Stimulated activated CD4-positive, alpha-beta T cell treated with anti-CD3 and anti-CD28 coated beads, Interleukin-4, amount 100 ng/mL, for 48 hours (primary cell): ENCODE measurements around the gene WDR31.
"Not testable (repeated sequence)": the region's sequence is repeated elsewhere in the genome, so short reads cannot be mapped to it uniquely, and the experiment has no call there.

ENCODE experiments used
- DNase-seq, 2 donors: peaks; one replicate each; pipeline ENCODE4 v3.0.0-alpha.2; 2020; ENCODE audit warnings: low read depth in 2 of 2

The WDR31 gene

DNA sequence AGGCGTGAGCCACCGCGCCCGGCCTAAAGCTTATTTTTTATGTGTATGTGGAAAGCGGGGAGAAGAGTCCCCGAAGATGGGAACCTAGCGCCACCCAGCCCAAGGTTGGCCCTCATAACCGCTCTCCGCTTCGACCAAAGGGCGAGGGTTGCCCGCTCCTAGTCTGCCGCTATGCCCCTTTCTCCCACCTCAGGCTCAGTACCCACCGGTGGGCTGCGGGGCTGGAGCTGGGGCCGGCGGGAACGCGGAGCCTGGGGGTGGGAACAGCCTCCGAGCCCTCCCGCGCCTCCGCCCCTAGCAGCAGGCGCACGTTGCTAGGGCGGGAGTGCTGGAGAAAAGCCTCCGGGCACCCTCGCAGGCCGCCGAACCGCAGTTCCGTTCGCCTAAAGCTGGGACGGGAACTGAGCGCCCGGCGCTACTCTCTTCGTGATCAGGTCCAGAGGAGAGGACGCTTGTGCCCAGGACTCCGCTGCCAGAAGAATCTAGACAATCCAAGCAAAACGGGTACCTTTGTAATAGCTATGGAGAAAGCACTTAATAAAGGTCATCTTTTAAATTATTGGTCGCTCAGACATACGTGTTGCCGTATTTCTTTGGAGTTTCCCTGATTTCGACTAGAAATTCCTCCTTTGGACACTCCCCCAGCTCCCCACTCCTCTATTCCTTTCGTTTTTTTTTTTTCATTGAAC, at the start of gene WDR31:
TSS of gene WDR31 (minus strand) at position 265 of the 689 bp plus-strand sequence. CDS start 8,253 bp downstream, outside the sequence.
- peak; percentile 75 to 80 for DNase-seq

- DNase-seq, result no peak
Observed at GRCh38 chr9:113389451-113389850, 49.4 kb upstream of the WDR31 start.

DNA sequence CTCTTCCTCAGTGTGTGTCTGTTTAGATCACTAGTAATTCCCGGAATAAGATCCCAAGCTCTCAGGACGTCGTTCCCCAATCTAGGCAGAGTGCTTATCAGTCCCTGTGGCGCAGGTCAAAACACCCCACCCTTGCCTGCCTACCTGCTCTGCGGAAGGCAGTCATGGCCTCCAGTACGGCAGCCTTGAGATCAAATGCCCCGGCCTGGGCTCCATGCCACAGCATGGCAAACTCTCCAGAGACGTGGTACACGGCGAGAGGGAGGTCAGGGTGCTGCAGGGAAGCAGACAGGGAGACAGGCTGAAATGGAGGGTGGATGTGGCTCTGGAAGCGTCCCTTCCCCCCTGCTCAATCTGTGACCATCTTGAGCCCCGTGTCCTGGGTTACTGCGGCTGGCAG, 48.8 kb upstream of the WDR31 start:
- no peak for DNase-seq

- no peak for DNase-seq
Observed at GRCh38 chr9:113387560-113388230, 47.6 kb upstream of the WDR31 start.

GRCh38 chr9:113386571-113387393, 46.7 kb upstream of the WDR31 start:
- DNase-seq, result no peak

- DNase-seq, result no peak
Observed at GRCh38 chr9:113381909-113382411, 41.9 kb upstream of the WDR31 start.

DNA sequence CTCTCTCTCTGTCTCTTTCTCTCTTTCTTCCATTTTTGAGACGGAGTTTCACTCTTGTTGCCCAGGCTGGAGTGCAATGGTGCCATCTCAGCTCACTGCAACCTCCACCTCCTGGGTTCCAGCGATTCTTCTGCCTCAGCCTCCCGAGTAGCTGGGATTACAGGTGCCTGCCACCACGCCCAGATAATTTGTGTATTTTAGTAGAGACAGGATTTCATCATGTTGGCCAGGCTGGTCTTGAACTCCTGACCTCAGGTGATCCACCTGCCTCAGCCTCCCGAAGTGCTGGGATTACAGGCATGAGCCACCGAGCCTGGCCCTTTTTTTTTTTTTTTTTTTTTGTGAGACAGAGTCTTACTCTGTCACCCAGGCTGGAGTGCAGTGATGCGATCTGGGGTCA, 41.4 kb upstream of the WDR31 start:
- not testable (repeated sequence) for DNase-seq

GRCh38 chr9:113380869-113381378, 40.8 kb upstream of the WDR31 start:
- DNase-seq, result no peak

DNA sequence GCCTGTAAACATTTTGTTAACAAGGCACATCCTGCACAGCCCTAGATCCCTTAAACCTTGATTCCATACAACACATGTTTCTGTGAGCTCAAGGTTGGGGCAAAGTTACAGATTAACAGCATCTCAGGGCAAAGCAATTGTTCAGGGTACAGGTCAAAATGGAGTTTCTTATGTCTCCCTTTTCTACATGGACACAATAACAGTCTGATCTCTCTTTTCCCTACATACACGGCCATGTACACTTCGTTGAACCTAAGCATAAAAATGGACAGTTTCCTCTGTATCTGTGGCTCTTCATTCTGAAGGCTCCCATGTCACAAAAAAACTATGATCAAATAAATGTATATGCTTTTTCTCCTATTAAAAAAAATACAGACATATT, 39.7 kb upstream of the WDR31 start:
- DNase-seq, result not testable (repeated sequence)

DNA sequence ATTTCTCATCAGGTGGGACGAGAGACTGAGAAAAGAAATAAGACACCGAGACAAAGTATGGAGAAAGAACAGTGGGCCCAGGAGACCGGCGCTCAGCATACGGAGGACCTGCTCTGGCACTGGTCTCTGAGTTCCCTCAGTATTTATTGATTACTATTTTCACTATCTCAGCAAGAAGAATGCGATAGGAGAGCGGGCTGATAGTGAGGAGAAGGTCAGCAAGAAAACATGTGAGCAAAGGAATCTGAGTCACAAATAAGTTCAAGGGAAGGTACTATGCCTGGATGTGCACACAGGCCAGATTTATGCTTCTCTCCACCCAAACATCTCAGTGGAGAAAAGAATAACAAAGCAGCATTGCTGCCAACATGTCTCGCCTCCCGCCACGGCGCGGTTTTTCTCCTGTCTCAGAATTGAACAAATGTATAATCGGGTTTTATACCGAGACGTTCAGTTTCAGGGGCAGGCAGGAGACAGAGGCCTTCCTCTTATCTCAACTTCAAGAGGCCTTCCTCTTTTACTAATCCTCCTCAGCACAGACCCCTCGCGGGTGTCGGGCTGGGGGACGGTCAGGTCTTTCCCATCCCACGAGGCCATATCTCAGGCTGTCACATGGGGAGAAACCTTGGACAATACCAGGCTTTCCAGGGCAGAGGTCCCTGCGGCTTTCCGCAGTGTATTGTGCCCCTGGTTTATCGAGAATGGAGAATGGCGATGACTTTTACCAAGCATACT, 39.2 kb upstream of the WDR31 start:
- not testable (repeated sequence) for DNase-seq

DNA sequence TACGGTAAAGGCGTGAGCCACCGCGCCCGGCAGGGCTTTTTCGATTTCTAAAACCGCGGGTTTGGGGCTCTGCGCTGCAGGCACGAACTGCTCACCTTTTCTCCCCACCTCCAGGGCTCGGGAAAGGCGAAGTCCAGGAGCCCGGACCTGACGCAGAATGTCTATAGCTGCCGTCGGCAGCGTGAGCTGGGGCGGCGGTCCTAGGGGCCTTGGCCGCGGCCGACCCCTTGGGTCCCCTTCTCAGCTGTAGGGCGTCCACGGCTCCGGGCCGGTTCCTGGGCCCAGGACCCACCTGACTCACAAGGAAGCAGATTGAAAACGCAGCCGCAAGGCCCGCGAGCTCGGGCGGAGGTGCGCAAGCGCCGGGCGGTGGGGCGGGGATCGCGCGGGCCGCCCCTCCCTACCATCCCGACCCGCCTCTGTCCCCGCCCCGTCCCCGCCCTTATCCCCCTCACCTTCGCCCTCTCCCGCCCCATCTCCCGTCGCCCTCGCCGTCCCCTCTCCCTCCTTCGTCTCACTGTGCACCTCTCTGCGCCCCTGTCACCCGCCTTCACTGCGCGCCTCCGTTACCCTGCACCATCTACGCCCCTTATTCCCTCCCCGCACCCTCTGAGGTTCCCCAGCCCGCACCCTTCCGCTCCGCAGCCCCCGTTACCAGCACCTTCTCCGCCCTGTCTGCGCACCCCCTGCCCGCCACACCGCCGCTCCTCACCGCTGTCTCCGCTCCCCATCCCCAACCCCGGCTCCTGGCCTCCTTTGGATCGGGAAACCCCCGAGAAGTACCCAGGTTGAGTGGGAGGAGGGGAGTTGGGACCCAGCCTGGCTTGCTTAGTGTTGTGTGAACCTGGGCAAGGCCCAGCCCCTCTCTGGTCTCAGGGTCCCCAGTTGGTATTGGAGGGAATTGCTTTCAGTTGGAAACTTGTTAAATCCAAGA, 36.8 kb upstream of the WDR31 start, which contains the start of gene HDHD3:
TSS of gene HDHD3 (minus strand) at position 353 of the 934 bp plus-strand sequence. CDS start 2,632 bp downstream, outside the sequence.
- DNase-seq, result peak; percentile 59 to 69

- DNase-seq, result peak in 1 of 2 donors; percentile 8
Observed at GRCh38 chr9:113375057-113376023, 35.3 kb upstream of the WDR31 start.

GRCh38 chr9:113373676-113374392, 33.8 kb upstream of the WDR31 start:
- DNase-seq, result no peak

GRCh38 chr9:113373256-113373655, 33.2 kb upstream of the WDR31 start:
- no peak for DNase-seq

GRCh38 chr9:113372059-113372458, 32.0 kb upstream of the WDR31 start:
- no peak for DNase-seq

GRCh38 chr9:113370806-113371325, 30.8 kb upstream of the WDR31 start:
- no peak for DNase-seq

DNA sequence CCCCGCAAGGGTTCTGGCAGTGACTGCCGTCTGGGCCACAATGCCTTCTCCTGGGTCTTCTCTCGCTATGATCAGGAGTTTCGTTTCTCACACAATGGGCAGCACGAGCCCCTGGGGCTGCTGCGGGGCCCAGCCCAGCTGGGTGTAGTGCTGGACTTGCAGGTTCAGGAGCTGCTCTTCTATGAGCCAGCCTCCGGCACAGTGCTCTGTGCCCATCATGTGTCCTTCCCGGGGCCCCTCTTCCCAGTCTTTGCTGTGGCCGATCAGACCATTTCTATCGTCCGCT, 29.7 kb upstream of the WDR31 start:
- DNase-seq, result no peak
